CD4-positive, alpha-beta memory T cell (primary cell): ENCODE results near the gene FOXI1. TPM values are rescaled to one million over a fixed set of nuclear protein-coding genes. Genes with fewer than 3 reads are reported as not detected.
"Not testable (repeated sequence)": the region's sequence is repeated elsewhere in the genome, so short reads cannot be mapped to it uniquely, and the experiment has no call there.

Experiments
- CTCF ChIA-PET: fragments of 350-600 bp; sonication (Branson Sonifier 250); formaldehyde crosslinking; loops from one replicate; lab custom pipeline; 2021; ENCODE audit warnings: inconsistent platforms; ENCODE audit not compliant: partially characterized antibody; lab: Charles Lee
- POLR2A ChIA-PET: fragments of 350-600 bp; sonication (Branson Sonifier 250); formaldehyde crosslinking; loops from one replicate; lab custom pipeline; 2021; ENCODE audit not compliant: partially characterized antibody; lab: Charles Lee
- DNase-seq, 5 donors: peaks; one replicate each; pipeline versions ENCODE4 v3.0.0 to v3.0.0-alpha.2; 2020 to 2022; ENCODE audit warnings: mixed read lengths in 1 of 5
- H3K27ac ChIP-seq: one replicate; pipeline ENCODE4 v1.7.0; 2013; ENCODE audit warnings: low read depth, low read length
- H3K27me3 ChIP-seq: 2 replicates; pipeline ENCODE4 v1.7.0; 2013; ENCODE audit warnings: mild to moderate bottlenecking, low read length, moderate library complexity; ENCODE audit not compliant: insufficient read depth
- H3K36me3 ChIP-seq: 2 replicates; pipeline ENCODE4 v1.7.0; 2013; ENCODE audit warnings: mild to moderate bottlenecking, low read length, moderate library complexity; ENCODE audit not compliant: insufficient read depth
- H3K4me1 ChIP-seq: 2 replicates; pipeline ENCODE4 v1.7.0; 2013; ENCODE audit warnings: mild to moderate bottlenecking, low read length, moderate library complexity; ENCODE audit not compliant: insufficient read depth
- H3K4me3 ChIP-seq, 2 donors: one replicate each; pipeline ENCODE4 v1.7.0; 2013; ENCODE audit warnings: low read length in 2 of 2, mild to moderate bottlenecking in 1 of 2
- H3K9me3 ChIP-seq, 2 donors: one replicate each; pipeline ENCODE4 v1.7.0; 2013; ENCODE audit warnings: low read length in 2 of 2, control low read depth in 1 of 2; ENCODE audit not compliant: control insufficient read depth in 1 of 2
- H3K27ac Mint-ChIP-seq, 7 donors: one replicate each; pipeline ENCODE4 v1.8.0; 2020 to 2021; ENCODE audit warnings: mixed read lengths in 7 of 7, mild to moderate bottlenecking in 6 of 7, inconsistent platforms in 3 of 7, moderate library complexity in 3 of 7
- H3K27me3 Mint-ChIP-seq, 2 donors: one replicate each; pipeline ENCODE4 v1.8.0; 2020 to 2021; ENCODE audit warnings: mixed read lengths in 2 of 2
- H3K36me3 Mint-ChIP-seq, 2 donors: one replicate each; pipeline ENCODE4 v1.8.0; 2020 to 2021; ENCODE audit warnings: mixed read lengths in 2 of 2, inconsistent platforms in 1 of 2, mild to moderate bottlenecking in 1 of 2
- H3K4me1 Mint-ChIP-seq, 4 donors: one replicate each; pipeline ENCODE4 v1.8.0; 2020 to 2021; ENCODE audit warnings: mixed read lengths in 4 of 4, mild to moderate bottlenecking in 1 of 4
- H3K4me3 Mint-ChIP-seq, 8 donors: one replicate each; pipeline ENCODE4 v1.8.0; 2020 to 2021; ENCODE audit warnings: mixed read lengths in 8 of 8, mild to moderate bottlenecking in 7 of 8, moderate library complexity in 6 of 8, inconsistent platforms in 3 of 8
- H3K9me3 Mint-ChIP-seq, 8 donors: one replicate each; pipeline ENCODE4 v1.8.0; 2020 to 2021; ENCODE audit warnings: mixed read lengths in 8 of 8, mild to moderate bottlenecking in 5 of 8, inconsistent platforms in 3 of 8, moderate library complexity in 1 of 8
- intact Hi-C: fragments of 100-400 bp; cut with micrococcal nuclease; formaldehyde crosslinking; loops from one replicate; pipeline ENCODE4 v1.15.1; 2023
- polyA plus RNA-seq, 2 donors: library from polyadenylated mRNA; unstranded; fragments of 300-500 nt; fragmentation: Illumina TruSeq; gene quantifications; one replicate each; pipeline ENCODE4 v1.2.3, GENCODE V29; 2021
- total RNA-seq, 2 experiments: library from RNA; stranded (reverse); gene quantifications; one replicate each; pipeline ENCODE4 v1.2.3, GENCODE V29; 2021

FOXI1 gene
- total and polyA plus RNA-seq, 4 experiments from 2014 or later, result not detected

GRCh38 chr5:170137694-170138214, 32.1 kb downstream of the FOXI1 start:
- Histone ChIP-seq H3K4me1 (no peaks in the 10 kb centered on the region), H3K36me3 (no peaks in the 10 kb centered on the region), H3K9me3 (no peaks in the 10 kb centered on the region), H3K27me3 (no peaks in the 10 kb centered on the region), H3K4me3 (no peak overlapping the region), H3K27ac (no peak overlapping the region)
- POLR2A ChIA-PET, result no interaction called here
- no peaks in the 10 kb centered on the region for H3K4me1 Mint-ChIP-seq
- H3K9me3 Mint-ChIP-seq, result no peaks in the 10 kb centered on the region
- CTCF ChIA-PET, result no interaction called here
- no peak for DNase-seq
- H3K27me3 Mint-ChIP-seq, result peaks cover 3 to 6% of the 10 kb centered on the region in 2 donors
- no peak overlapping the region for H3K27ac Mint-ChIP-seq
- H3K4me3 Mint-ChIP-seq, result no peak overlapping the region
- H3K36me3 Mint-ChIP-seq, result no peaks in the 10 kb centered on the region
- intact Hi-C loops, result no loop called here

GRCh38 chr5:170138273-170138672, 32.6 kb downstream of the FOXI1 start:
- peaks cover 3 to 8% of the 10 kb centered on the region in 2 donors for H3K27me3 Mint-ChIP-seq
- Histone ChIP-seq H3K4me3 (no peak overlapping the region), H3K27me3 (no peaks in the 10 kb centered on the region), H3K36me3 (no peaks in the 10 kb centered on the region), H3K9me3 (no peaks in the 10 kb centered on the region), H3K27ac (no peak overlapping the region), H3K4me1 (no peaks in the 10 kb centered on the region)
- intact Hi-C loops, result no loop called here
- no peaks in the 10 kb centered on the region for H3K36me3 Mint-ChIP-seq
- H3K9me3 Mint-ChIP-seq, result no peaks in the 10 kb centered on the region
- H3K27ac Mint-ChIP-seq, result no peak overlapping the region
- H3K4me1 Mint-ChIP-seq, result no peaks in the 10 kb centered on the region
- DNase-seq, result no peak
- CTCF ChIA-PET, result no interaction called here
- POLR2A ChIA-PET, result no interaction called here
- no peak overlapping the region for H3K4me3 Mint-ChIP-seq

- no peak overlapping the region for H3K27ac ChIP-seq
- Mint-ChIP-seq H3K27me3 (peaks cover 0 to 5% of the 10 kb centered on the region in 2 donors), H3K36me3 (no peaks in the 10 kb centered on the region), H3K4me3 (no peak overlapping the region), H3K4me1 (no peaks in the 10 kb centered on the region), H3K9me3 (no peaks in the 10 kb centered on the region), H3K27ac (no peak overlapping the region)
- intact Hi-C loops, result no loop called here
- H3K36me3 ChIP-seq, result no peaks in the 10 kb centered on the region
- no peaks in the 10 kb centered on the region for H3K9me3 ChIP-seq
- H3K27me3 ChIP-seq, result no peaks in the 10 kb centered on the region
- no peak overlapping the region for H3K4me3 ChIP-seq
- ChIA-PET POLR2A (no interaction called here), CTCF (no interaction called here)
- no peak for DNase-seq
- H3K4me1 ChIP-seq, result no peaks in the 10 kb centered on the region
Observed at GRCh38 chr5:170139786-170140335, 34.2 kb downstream of the FOXI1 start.

- CTCF ChIA-PET, result not testable (repeated sequence)
Observed at GRCh38 chr5:170141196-170141595, 35.5 kb downstream of the FOXI1 start.

GRCh38 chr5:170141636-170142035, 35.9 kb downstream of the FOXI1 start:
- Mint-ChIP-seq H3K27ac (no peak overlapping the region), H3K4me1 (no peaks in the 10 kb centered on the region), H3K9me3 (no peaks in the 10 kb centered on the region), H3K4me3 (no peak overlapping the region), H3K36me3 (no peaks in the 10 kb centered on the region), H3K27me3 (peaks cover 2 to 4% of the 10 kb centered on the region in 2 donors)
- CTCF ChIA-PET, result no interaction called here
- no peaks in the 10 kb centered on the region for H3K4me1 ChIP-seq
- H3K9me3 ChIP-seq, result no peaks in the 10 kb centered on the region
- H3K27me3 ChIP-seq, result no peaks in the 10 kb centered on the region
- intact Hi-C loops, result no loop called here
- H3K4me3 ChIP-seq, result no peak overlapping the region
- no peak overlapping the region for H3K27ac ChIP-seq
- POLR2A ChIA-PET, result interaction anchor here (0.7 kb wide), 1 partner anchor 314 kb away, joined by 3 read pairs; no protein-coding TSS in a partner anchor
- no peak for DNase-seq
- no peaks in the 10 kb centered on the region for H3K36me3 ChIP-seq

More at GRCh38 chr5:170141196-170141595, 35.5 kb downstream of the FOXI1 start:
- POLR2A ChIA-PET, result interaction anchor here (0.7 kb wide), 1 partner anchor 314 kb away, joined by 3 read pairs; no protein-coding TSS in a partner anchor
- H3K4me3 ChIP-seq, H3K9me3 ChIP-seq, H3K27me3 ChIP-seq, H3K4me1 ChIP-seq, DNase-seq, H3K27me3 Mint-ChIP-seq, H3K36me3 Mint-ChIP-seq, H3K9me3 Mint-ChIP-seq, H3K27ac ChIP-seq, intact Hi-C loops, H3K4me3 Mint-ChIP-seq, H3K36me3 ChIP-seq, H3K4me1 Mint-ChIP-seq: not testable (repeated sequence)
- peak overlapping the region in 1 of 7 donors; percentile 76 for H3K27ac Mint-ChIP-seq

GRCh38 chr5:170142196-170142595, 36.5 kb downstream of the FOXI1 start:
- Mint-ChIP-seq H3K27me3 (peaks cover 2 to 4% of the 10 kb centered on the region in 2 donors), H3K27ac (no peak overlapping the region), H3K4me1 (no peaks in the 10 kb centered on the region), H3K4me3 (no peak overlapping the region), H3K9me3 (no peaks in the 10 kb centered on the region), H3K36me3 (no peaks in the 10 kb centered on the region)
- H3K27me3 ChIP-seq, result no peaks in the 10 kb centered on the region
- intact Hi-C loops, result no loop called here
- H3K27ac ChIP-seq, result no peak overlapping the region
- H3K36me3 ChIP-seq, result no peaks in the 10 kb centered on the region
- CTCF ChIA-PET, result no interaction called here
- POLR2A ChIA-PET, result no interaction called here
- no peaks in the 10 kb centered on the region for H3K4me1 ChIP-seq
- H3K4me3 ChIP-seq, result no peak overlapping the region
- no peaks in the 10 kb centered on the region for H3K9me3 ChIP-seq
- DNase-seq, result no peak

GRCh38 chr5:170143091-170143490, 37.4 kb downstream of the FOXI1 start:
- Mint-ChIP-seq H3K27me3 (peaks cover 2 to 4% of the 10 kb centered on the region in 2 donors), H3K9me3 (no peaks in the 10 kb centered on the region), H3K4me1 (no peaks in the 10 kb centered on the region), H3K4me3 (no peak overlapping the region), H3K27ac (no peak overlapping the region), H3K36me3 (no peaks in the 10 kb centered on the region)
- H3K27me3 ChIP-seq, result no peaks in the 10 kb centered on the region
- no peaks in the 10 kb centered on the region for H3K9me3 ChIP-seq
- no peak overlapping the region for H3K27ac ChIP-seq
- no peaks in the 10 kb centered on the region for H3K36me3 ChIP-seq
- no peak overlapping the region for H3K4me3 ChIP-seq
- no peaks in the 10 kb centered on the region for H3K4me1 ChIP-seq
- CTCF ChIA-PET, result no interaction called here
- POLR2A ChIA-PET, result no interaction called here
- intact Hi-C loops, result no loop called here
- no peak for DNase-seq
